Measurements from ENCODE around the gene HLX. TPM values are rescaled to one million over a fixed set of nuclear protein-coding genes. Genes with fewer than 3 reads are reported as not detected.

HLX gene
- polyA plus RNA-seq, 1 experiment, result 3.7 TPM

- no peak for TF ChIP-seq CTCF (IDR thresholded peaks at IDR 0.05; ENCODE audit: low read depth, low read length)
- Histone ChIP-seq H3K27me3 (ENCODE audit: control insufficient read depth, insufficient read depth, low read length) (no peaks in the 10 kb centered on the region), H3K4me3 (ENCODE audit: low read depth, low read length) (no peak overlapping the region), H3K9me3 (ENCODE audit: control insufficient read depth, insufficient read depth, low read length) (no peaks in the 10 kb centered on the region), H3K27ac (ENCODE audit: low read depth, low read length) (no peak overlapping the region)
- CTCF ChIA-PET, result no interaction called here
- DNase-seq (ENCODE audit: low read depth, low spot score), result no peak
- POLR2A ChIA-PET, result no interaction called here
These were observed 49.1 kb downstream of the HLX start for GRCh38 chr1:220928320-220928719.

- POLR2A ChIA-PET, result no interaction called here
- CTCF ChIA-PET, result interaction anchor here (0.6 kb wide), 1 partner anchor 1143 kb away, joined by 3 read pairs; no protein-coding TSS in a partner anchor
- no peak for DNase-seq (ENCODE audit: low read depth, low spot score)
These were observed 49.6 kb downstream of the HLX start for GRCh38 chr1:220928725-220929300.

GRCh38 chr1:220929304-220929703 lies 50.1 kb downstream of the HLX start:
- POLR2A ChIA-PET, result no interaction called here
- no peak for TF ChIP-seq CTCF (IDR thresholded peaks at IDR 0.05; ENCODE audit: low read depth, low read length)
- Histone ChIP-seq H3K27me3 (ENCODE audit: control insufficient read depth, insufficient read depth, low read length) (no peaks in the 10 kb centered on the region), H3K9me3 (ENCODE audit: control insufficient read depth, insufficient read depth, low read length) (no peaks in the 10 kb centered on the region), H3K4me3 (ENCODE audit: low read depth, low read length) (no peak overlapping the region), H3K27ac (ENCODE audit: low read depth, low read length) (no peak overlapping the region)
- no peak for DNase-seq (ENCODE audit: low read depth, low spot score)
- CTCF ChIA-PET, result interaction anchor here (0.6 kb wide), 1 partner anchor 1143 kb away, joined by 3 read pairs; no protein-coding TSS in a partner anchor

More at GRCh38 chr1:220928725-220929300, 49.6 kb downstream of the HLX start:
- Histone ChIP-seq H3K27ac (ENCODE audit: low read depth, low read length) (no peak overlapping the region), H3K27me3 (ENCODE audit: control insufficient read depth, insufficient read depth, low read length) (no peaks in the 10 kb centered on the region), H3K9me3 (ENCODE audit: control insufficient read depth, insufficient read depth, low read length) (no peaks in the 10 kb centered on the region), H3K4me3 (ENCODE audit: low read depth, low read length) (no peak overlapping the region)
- no peak for TF ChIP-seq CTCF (IDR thresholded peaks at IDR 0.05; ENCODE audit: low read depth, low read length)

Other genes with a start within 250 kb of the HLX start
- gene C1orf115, start 189.1 kb upstream of the HLX start, polyA plus RNA-seq (2011; rRNA removed), result 0.05 and 0.06 TPM in 2 replicates
- gene MTARC2, start 131.1 kb upstream of the HLX start, polyA plus RNA-seq (2011; rRNA removed), result 2.8 and 2.9 TPM in 2 replicates
- 2.1 and 2.6 TPM in 2 replicates for gene MTARC1, start 92.5 kb upstream of the HLX start, polyA plus RNA-seq (2011; rRNA removed)

Data from AG04450 (cell line).